ENCODE measurements around the gene ELOVL6. TPM values are rescaled to one million over a fixed set of nuclear protein-coding genes. Genes with fewer than 3 reads are reported as not detected.
A peak's percentile ranks its signal among the peaks of the same experiment; 100 is the strongest.

Gene ELOVL6
- total RNA-seq, 2 donors from 2014 or later = 6.1 to 6.5 TPM

GRCh38 chr4:110075891-110076290 lies 122.5 kb downstream of the ELOVL6 start:
- Mint-ChIP-seq H3K9me3 (peaks cover 3% of the 10 kb centered on the region), H3K4me1 (no peaks in the 10 kb centered on the region), H3K27me3 (no peaks in the 10 kb centered on the region), H3K36me3 (ENCODE audit: low read depth) (no peaks in the 10 kb centered on the region), H3K4me3 (no peak overlapping the region), H3K27ac (no peak overlapping the region)
- ATAC-seq (replicated peaks) = no peak

- H3K27ac Mint-ChIP-seq = no peak overlapping the region
- H3K36me3 Mint-ChIP-seq (ENCODE audit: low read depth) = no peaks in the 10 kb centered on the region
- H3K4me1 Mint-ChIP-seq = no peaks in the 10 kb centered on the region
- peak; percentile 52 for ATAC-seq (replicated peaks)
- no peaks in the 10 kb centered on the region for H3K27me3 Mint-ChIP-seq
- peaks cover 3% of the 10 kb centered on the region for H3K9me3 Mint-ChIP-seq
- H3K4me3 Mint-ChIP-seq = no peak overlapping the region
Observed at GRCh38 chr4:110075083-110075738, 123.2 kb downstream of the ELOVL6 start.

- H3K36me3 Mint-ChIP-seq (ENCODE audit: low read depth) = no peaks in the 10 kb centered on the region
Observed at GRCh38 chr4:110074570-110074969, 123.8 kb downstream of the ELOVL6 start.

GRCh38 chr4:110073053-110073845 lies 125.2 kb downstream of the ELOVL6 start:
- H3K27ac Mint-ChIP-seq = no peak overlapping the region
- peaks cover 3% of the 10 kb centered on the region for H3K9me3 Mint-ChIP-seq
- H3K27me3 Mint-ChIP-seq = no peaks in the 10 kb centered on the region
- no peaks in the 10 kb centered on the region for H3K4me1 Mint-ChIP-seq
- ATAC-seq (replicated peaks) = no peak
- no peaks in the 10 kb centered on the region for H3K36me3 Mint-ChIP-seq (ENCODE audit: low read depth)
- no peak overlapping the region for H3K4me3 Mint-ChIP-seq

More at GRCh38 chr4:110074570-110074969, 123.8 kb downstream of the ELOVL6 start:
- peaks cover 3% of the 10 kb centered on the region for H3K9me3 Mint-ChIP-seq
- no peak overlapping the region for H3K4me3 Mint-ChIP-seq
- no peak for ATAC-seq (replicated peaks)
- H3K27me3 Mint-ChIP-seq = no peaks in the 10 kb centered on the region
- H3K4me1 Mint-ChIP-seq = no peaks in the 10 kb centered on the region
- H3K27ac Mint-ChIP-seq = no peak overlapping the region

GRCh38 chr4:110071466-110071865 lies 126.9 kb downstream of the ELOVL6 start:
- Mint-ChIP-seq H3K36me3 (ENCODE audit: low read depth) (no peaks in the 10 kb centered on the region), H3K9me3 (no peaks in the 10 kb centered on the region), H3K27me3 (no peaks in the 10 kb centered on the region), H3K27ac (no peak overlapping the region), H3K4me1 (no peaks in the 10 kb centered on the region), H3K4me3 (no peak overlapping the region)
- ATAC-seq (replicated peaks) = no peak

- H3K27me3 Mint-ChIP-seq = no peaks in the 10 kb centered on the region
- no peak overlapping the region for H3K27ac Mint-ChIP-seq
- no peaks in the 10 kb centered on the region for H3K9me3 Mint-ChIP-seq
- no peak for ATAC-seq (replicated peaks)
- no peaks in the 10 kb centered on the region for H3K4me1 Mint-ChIP-seq
- no peak overlapping the region for H3K4me3 Mint-ChIP-seq
- no peaks in the 10 kb centered on the region for H3K36me3 Mint-ChIP-seq (ENCODE audit: low read depth)
Observed at GRCh38 chr4:110068248-110068647, 130.2 kb downstream of the ELOVL6 start.

- H3K36me3 Mint-ChIP-seq (ENCODE audit: low read depth) = no peaks in the 10 kb centered on the region
- peaks cover 11% of the 10 kb centered on the region for H3K4me1 Mint-ChIP-seq
Observed at GRCh38 chr4:110064934-110065333, 133.5 kb downstream of the ELOVL6 start.

GRCh38 chr4:110064295-110064694 lies 134.1 kb downstream of the ELOVL6 start:
- Mint-ChIP-seq H3K36me3 (ENCODE audit: low read depth) (no peaks in the 10 kb centered on the region), H3K9me3 (no peaks in the 10 kb centered on the region), H3K27ac (no peak overlapping the region), H3K27me3 (no peaks in the 10 kb centered on the region), H3K4me3 (no peak overlapping the region), H3K4me1 (peaks cover 17% of the 10 kb centered on the region)
- ATAC-seq (replicated peaks) = no peak

More at GRCh38 chr4:110064934-110065333, 133.5 kb downstream of the ELOVL6 start:
- Mint-ChIP-seq H3K27ac (no peak overlapping the region), H3K9me3 (no peaks in the 10 kb centered on the region), H3K27me3 (no peaks in the 10 kb centered on the region), H3K4me3 (no peak overlapping the region)
- no peak for ATAC-seq (replicated peaks)

- Mint-ChIP-seq H3K36me3 (ENCODE audit: low read depth) (no peaks in the 10 kb centered on the region), H3K27me3 (no peaks in the 10 kb centered on the region), H3K27ac (no peak overlapping the region), H3K9me3 (no peaks in the 10 kb centered on the region), H3K4me3 (no peak overlapping the region), H3K4me1 (peaks cover 22% of the 10 kb centered on the region)
- no peak for ATAC-seq (replicated peaks)
Observed at GRCh38 chr4:110062166-110062565, 136.2 kb downstream of the ELOVL6 start.

- peaks cover 22% of the 10 kb centered on the region for H3K4me1 Mint-ChIP-seq
- H3K36me3 Mint-ChIP-seq (ENCODE audit: low read depth) = no peaks in the 10 kb centered on the region
- H3K9me3 Mint-ChIP-seq = no peaks in the 10 kb centered on the region
- H3K27me3 Mint-ChIP-seq = no peaks in the 10 kb centered on the region
- no peak for ATAC-seq (replicated peaks)
- H3K27ac Mint-ChIP-seq = no peak overlapping the region
- H3K4me3 Mint-ChIP-seq = no peak overlapping the region
Observed at GRCh38 chr4:110061076-110061475, 137.3 kb downstream of the ELOVL6 start.

- Mint-ChIP-seq H3K27me3 (no peaks in the 10 kb centered on the region), H3K4me1 (peaks cover 31% of the 10 kb centered on the region), H3K27ac (peak overlapping the region; percentile 60), H3K9me3 (no peaks in the 10 kb centered on the region), H3K36me3 (ENCODE audit: low read depth) (no peaks in the 10 kb centered on the region), H3K4me3 (peak overlapping the region; percentile 57)
- ATAC-seq (replicated peaks) = peak; percentile 65
Observed at GRCh38 chr4:110059556-110060191, 138.7 kb downstream of the ELOVL6 start.

GRCh38 chr4:110058677-110059076 lies 139.7 kb downstream of the ELOVL6 start:
- Mint-ChIP-seq H3K9me3 (no peaks in the 10 kb centered on the region), H3K27ac (peak overlapping the region; percentile 48), H3K27me3 (no peaks in the 10 kb centered on the region), H3K4me3 (peak overlapping the region; percentile 57), H3K4me1 (peaks cover 31% of the 10 kb centered on the region), H3K36me3 (ENCODE audit: low read depth) (no peaks in the 10 kb centered on the region)
- ATAC-seq (replicated peaks) = peak; percentile 37

- peaks cover 23% of the 10 kb centered on the region for H3K4me1 Mint-ChIP-seq
- H3K27ac Mint-ChIP-seq = peak overlapping the region; percentile 69
Observed at GRCh38 chr4:110055158-110055768, 143.2 kb downstream of the ELOVL6 start.

More at GRCh38 chr4:110055158-110055768, 143.2 kb downstream of the ELOVL6 start:
- peak; percentile 83 for ATAC-seq (replicated peaks)
- Mint-ChIP-seq H3K27me3 (no peaks in the 10 kb centered on the region), H3K9me3 (no peaks in the 10 kb centered on the region), H3K36me3 (ENCODE audit: low read depth) (peaks cover 5% of the 10 kb centered on the region), H3K4me3 (peak overlapping the region; percentile 55)
